SK-MEL-5 (cell line): ENCODE results near the gene HDLBP. TPM values are rescaled to one million over a fixed set of nuclear protein-coding genes. Genes with fewer than 3 reads are reported as not detected.

ENCODE experiments used
- DNase-seq: peaks from one replicate; pipeline ENCODE4 v3.0.0-alpha.2; 2016; ENCODE audit warnings: low read depth, low spot score
- in situ Hi-C: cut with HindIII; loops from 2 replicates; pipeline ENCODE4 v1.10.0; 2016; ENCODE audit warnings: low sequenced_read_pairs, high pct_unique_total_duplicates, low pct_unique_long_range_greater_than_20kb
- total RNA-seq: library from RNA; depleted of rRNA; stranded (reverse); fragments of >200 nt; shearing (Covaris generic); gene quantifications from 2 replicates; pipeline ENCODE4 v1.2.3, GENCODE V29; 2014

HDLBP gene
- total RNA-seq, 1 experiment from 2014 or later, result 592 TPM

- no peak for DNase-seq
- in situ Hi-C loops, result no loop called here
Observed at GRCh38 chr2:241214766-241215165, 100.7 kb downstream of the HDLBP start.

GRCh38 chr2:241214209-241214608, 101.3 kb downstream of the HDLBP start:
- no peak for DNase-seq
- in situ Hi-C loops, result no loop called here

DNA sequence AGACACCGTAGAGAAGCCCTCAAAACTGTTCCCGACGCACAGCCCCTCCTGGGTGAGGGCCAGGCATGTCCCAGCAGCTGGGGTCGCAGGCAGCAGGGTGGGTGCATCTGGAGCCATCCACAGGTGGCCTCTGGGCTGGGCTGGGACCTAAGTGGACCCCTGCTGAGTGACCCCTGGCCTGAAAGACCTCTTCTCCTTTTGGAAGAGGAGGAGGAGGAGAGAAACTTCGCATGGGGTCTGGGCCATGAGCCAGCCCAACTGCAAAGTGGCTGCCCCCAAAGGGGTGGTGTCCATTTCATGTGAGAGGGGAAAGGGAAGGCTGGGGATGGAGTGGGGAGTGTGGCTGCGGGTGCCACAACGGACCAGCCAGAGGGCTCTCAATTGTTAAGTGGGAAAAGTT, 101.9 kb downstream of the HDLBP start:
- in situ Hi-C loops, result no loop called here
- no peak for DNase-seq

GRCh38 chr2:241213041-241213440, 102.4 kb downstream of the HDLBP start:
- DNase-seq, result no peak
- in situ Hi-C loops, result no loop called here

DNA sequence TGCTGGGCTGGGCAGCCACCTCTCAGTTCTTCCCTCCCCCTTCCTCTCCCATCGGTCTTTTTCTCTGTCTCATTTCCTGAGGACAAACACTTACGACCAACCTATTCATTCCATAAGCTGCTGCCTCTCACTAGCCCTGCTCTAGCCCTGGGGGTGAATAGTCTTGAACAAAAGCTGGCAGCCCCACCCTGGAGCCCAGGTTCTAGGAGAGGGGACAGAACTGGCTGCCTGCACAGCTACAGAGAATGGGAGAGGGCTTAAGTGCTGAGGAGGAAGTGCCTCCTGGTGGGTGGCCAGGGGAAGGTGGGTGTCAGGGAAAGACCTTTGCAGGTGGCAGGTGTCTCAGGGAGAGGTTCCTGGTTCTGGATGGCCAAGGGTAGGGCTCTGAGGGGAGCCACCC, 104.2 kb downstream of the HDLBP start:
- DNase-seq, result no peak
- in situ Hi-C loops, result no loop called here

- DNase-seq, result no peak
- in situ Hi-C loops, result no loop called here
Observed at GRCh38 chr2:241209271-241209670, 106.2 kb downstream of the HDLBP start.

DNA sequence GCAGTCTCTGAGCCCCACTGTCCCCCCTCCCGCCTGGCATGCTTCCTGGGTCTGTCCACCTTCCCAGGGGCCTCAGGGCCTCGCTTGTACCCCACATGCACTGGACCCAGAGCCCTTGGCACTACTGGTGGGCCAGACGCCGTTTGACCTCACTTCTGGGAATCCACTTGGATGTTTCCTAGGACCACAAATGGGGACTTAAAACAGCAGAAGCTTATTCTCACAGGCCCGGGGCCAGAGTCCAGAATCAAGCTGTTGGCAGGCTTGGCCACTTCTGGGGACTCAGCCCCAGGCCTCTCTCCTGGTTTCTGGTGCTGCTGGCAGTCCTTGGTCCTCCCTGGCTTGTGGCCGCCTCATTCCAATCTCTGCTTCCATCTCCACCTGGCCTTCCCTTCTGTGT, 107.4 kb downstream of the HDLBP start:
- no peak for DNase-seq
- in situ Hi-C loops, result no loop called here

GRCh38 chr2:241207641-241208040, 107.8 kb downstream of the HDLBP start:
- in situ Hi-C loops, result no loop called here

GRCh38 chr2:241207151-241207550, 108.3 kb downstream of the HDLBP start:
- no peak for DNase-seq
- in situ Hi-C loops, result no loop called here

More at GRCh38 chr2:241207641-241208040, 107.8 kb downstream of the HDLBP start:
- DNase-seq, result no peak

DNA sequence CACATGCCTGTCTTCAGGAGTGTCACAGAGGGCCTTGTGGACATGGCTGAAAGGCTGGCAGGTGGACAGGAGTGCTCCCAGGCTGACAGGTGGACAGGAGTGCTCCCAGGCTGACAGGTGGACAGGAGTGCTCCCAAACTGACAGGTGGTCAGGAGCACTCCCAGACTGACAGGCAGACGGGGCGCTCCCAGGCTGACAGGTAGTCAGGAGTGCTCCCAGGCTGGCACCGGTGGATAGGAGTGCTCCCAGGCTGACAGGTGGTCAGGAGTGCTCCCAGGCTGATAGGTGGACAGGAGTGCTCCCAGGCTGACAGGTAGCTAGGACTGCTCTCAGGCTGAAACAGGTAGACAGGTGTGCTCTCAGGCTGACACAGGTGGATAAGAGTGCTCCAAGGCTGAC, 110.4 kb downstream of the HDLBP start:
- no peak for DNase-seq
- in situ Hi-C loops, result no loop called here

- in situ Hi-C loops, result no loop called here
- DNase-seq, result no peak
Observed at GRCh38 chr2:241204490-241204889, 111.0 kb downstream of the HDLBP start.

GRCh38 chr2:241204010-241204384, 111.5 kb downstream of the HDLBP start:
- no peak for DNase-seq
- in situ Hi-C loops, result no loop called here

DNA sequence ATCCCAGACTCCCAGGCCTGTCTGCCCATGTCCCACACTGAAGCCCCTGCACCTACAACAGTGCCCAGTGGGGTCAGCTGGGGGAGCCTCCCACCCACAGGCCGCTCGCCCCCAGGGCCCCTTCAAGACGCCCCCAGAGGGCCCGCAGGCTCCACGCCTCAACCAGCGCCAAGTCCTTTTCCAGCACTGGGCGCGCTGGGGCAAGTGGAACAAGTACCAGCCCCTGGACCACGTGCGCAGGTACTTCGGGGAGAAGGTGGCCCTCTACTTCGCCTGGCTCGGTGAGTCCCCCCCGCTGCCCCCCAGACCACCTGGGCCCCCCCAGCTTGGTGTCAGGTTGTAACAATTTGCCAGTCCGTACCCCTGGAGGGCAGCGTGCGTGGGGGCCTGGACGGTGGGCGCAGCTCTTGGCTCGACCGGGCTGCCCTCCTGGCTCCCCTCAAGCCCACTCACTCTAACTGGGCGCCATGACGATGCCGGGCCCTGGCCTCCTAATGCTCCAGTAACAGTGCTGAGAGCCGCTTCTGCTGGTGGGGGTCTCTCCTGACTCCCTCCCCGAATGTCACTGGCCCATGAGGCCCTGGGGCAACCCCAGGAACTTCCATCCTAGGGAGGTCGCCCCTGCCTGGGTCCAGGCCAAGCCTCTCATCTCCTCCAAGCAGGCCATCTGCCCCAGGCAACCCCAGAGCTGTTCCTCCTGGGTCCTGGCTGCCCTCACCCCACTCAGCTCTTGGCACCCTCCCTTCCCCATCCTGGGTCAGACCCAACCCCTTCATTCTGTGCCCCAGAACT, 112.1 kb downstream of the HDLBP start:
- no peak for DNase-seq
- in situ Hi-C loops, result no loop called here

- in situ Hi-C loops, result no loop called here
- no peak for DNase-seq
Observed at GRCh38 chr2:241202681-241203080, 112.8 kb downstream of the HDLBP start.

DNA sequence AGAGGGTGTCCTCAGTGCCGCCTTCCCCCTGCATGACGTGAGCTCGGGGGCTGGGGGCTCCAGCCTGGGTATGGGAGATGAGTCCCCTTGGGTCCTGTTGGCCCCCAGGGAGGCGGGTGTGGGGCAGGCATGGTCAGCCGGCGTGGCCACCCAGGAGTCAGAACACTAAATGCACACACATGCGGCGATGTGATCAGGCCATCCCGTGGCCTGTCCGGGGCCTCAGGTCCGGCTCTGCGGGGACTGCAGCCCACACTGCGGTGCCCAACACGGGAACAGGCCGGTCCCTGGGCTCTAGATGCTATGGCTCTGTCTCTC, 113.2 kb downstream of the HDLBP start:
- in situ Hi-C loops, result no loop called here
- no peak for DNase-seq

DNA sequence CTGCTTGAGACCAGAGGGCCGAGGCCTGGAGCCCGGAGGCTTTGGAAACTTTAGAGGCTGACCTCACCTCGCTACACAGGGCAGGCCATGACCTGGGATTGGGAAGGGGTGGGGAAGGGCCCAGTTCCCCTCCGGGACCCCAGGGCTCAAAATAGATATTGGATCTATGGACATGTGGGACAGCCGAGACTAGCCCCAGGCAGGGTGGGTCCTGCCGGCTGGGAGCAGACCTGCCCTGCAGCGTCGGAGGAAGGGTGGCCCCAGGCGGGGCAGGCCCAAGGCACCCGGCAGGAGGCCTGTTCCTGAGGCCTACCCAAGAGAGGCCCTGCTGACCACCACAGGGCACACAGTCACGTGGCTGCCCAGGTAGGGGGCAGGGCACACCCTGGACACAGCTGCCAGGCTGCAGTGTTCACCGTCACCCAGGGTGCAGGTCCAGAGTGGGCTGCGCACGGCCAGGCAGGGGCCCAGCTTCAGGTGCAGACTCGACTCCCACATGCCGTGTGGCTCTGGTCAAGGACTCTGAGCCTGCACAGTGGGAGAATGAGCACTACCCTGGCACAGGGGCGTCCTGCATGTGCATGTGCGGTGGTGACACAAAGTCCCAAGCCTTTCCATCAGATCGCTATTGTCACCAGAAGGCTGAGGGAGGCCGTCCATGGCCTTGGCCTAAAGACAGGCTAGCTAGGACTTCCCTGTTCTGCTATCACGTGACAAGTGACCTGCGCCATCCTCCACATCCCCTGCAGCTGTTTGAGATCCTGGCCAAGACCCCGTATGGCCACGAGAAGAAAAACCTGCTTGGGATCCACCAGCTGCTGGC, 113.8 kb downstream of the HDLBP start:
- in situ Hi-C loops, result no loop called here

DNA sequence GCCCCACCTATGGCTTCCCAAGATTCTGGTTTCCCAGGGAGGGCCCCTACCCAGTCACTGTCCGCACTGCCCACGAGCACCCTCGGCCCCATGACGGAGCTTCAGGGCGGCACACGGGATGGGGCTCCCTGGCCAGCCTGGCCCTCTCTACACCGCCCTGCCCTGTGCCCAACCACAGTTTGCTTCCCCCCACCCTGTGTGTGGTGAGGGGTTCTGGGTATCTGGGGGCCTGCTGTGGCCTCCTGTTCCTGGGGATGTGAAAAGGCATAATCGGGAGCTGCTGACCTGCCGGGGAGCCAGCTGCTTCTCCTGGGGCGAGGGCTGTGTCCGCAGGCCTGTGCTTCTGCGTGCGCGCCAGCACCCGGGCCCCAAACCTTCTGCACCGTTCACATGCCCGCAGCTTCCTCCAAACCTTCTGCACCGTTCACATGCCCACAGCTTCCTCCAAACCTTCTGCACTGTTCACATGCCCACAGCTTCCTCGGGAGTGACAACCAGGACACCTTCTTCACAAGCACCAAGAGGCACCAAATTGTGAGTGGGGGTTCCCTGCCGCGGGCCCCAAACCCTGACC, 114.6 kb downstream of the HDLBP start:
- DNase-seq, result no peak
- in situ Hi-C loops, result no loop called here

More for the DNA sequence above, 113.8 kb downstream of the HDLBP start:
- DNase-seq, result no peak

GRCh38 chr2:241199897-241200821, 115.3 kb downstream of the HDLBP start:
- in situ Hi-C loops, result no loop called here
- no peak for DNase-seq
